ENCODE data around the gene CAPS.

The CAPS gene

DNA sequence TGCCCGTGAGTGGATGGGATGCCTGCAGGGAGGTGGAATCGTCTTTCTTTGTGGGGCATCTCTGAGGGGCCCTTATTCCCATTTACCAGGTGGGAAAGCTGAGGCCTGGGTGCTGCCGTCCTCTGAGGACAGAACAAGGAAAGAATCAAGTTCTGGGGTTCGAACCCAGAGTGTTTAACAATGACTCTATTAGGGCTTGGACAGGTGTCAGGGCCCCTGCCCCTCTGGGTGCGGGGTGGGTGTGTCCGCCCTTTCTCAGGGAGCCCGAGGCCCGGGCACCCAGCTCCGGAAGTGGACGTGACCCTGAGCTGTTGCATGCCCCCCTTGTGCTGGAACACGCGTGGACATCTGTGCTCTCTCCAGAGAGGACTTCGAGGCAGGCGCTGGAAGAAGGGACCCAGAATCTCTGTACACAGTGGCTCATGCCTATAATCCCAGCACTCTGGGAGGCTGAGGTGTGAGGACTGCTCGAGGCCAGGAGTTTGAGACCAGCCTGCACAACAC is 21.2 kb upstream of the CAPS start:
- DNase-seq: no peak

- no peak for DNase-seq
These were observed 20.7 kb upstream of the CAPS start for GRCh38 chr19:5893296-5893903.

DNA sequence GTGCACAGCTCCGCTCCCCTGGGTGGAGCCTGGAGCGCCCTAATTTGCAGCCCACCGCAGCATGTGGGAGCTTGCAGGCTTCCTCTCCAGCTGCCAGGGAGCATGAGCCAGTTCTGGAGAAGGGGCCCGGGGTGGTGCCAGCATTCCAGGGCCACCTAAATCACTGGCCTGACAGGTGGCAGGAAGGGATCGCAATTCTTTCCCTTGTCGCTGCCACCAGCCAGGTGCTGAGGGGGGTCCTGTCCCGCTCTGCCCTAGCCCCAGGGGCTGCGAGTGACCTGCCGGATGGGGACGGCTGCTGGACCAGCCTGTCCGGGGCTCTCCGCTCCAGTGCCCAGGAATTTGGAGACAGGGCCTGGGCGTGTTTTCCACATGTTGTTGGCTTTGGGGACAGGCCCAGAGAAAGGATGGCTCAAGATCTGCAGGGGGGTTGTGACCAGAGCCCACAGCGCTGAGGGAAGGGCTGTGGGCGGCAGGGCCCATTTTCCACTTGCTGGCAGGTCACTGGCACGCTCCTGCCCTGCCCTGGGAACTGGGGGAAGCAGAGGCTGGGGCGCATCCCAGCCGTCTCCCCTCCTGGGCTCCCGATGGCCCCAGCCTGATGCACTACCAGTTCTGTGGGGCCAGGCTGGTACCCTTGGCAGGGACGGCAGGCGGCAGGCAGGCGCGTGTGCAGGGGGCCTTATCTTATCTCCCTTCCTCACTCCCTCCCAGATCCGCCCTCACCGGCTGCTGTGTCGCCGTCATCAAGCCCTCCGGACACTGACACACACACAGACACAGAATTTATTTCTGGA is 19.9 kb upstream of the CAPS start:
- no peak for DNase-seq

DNA sequence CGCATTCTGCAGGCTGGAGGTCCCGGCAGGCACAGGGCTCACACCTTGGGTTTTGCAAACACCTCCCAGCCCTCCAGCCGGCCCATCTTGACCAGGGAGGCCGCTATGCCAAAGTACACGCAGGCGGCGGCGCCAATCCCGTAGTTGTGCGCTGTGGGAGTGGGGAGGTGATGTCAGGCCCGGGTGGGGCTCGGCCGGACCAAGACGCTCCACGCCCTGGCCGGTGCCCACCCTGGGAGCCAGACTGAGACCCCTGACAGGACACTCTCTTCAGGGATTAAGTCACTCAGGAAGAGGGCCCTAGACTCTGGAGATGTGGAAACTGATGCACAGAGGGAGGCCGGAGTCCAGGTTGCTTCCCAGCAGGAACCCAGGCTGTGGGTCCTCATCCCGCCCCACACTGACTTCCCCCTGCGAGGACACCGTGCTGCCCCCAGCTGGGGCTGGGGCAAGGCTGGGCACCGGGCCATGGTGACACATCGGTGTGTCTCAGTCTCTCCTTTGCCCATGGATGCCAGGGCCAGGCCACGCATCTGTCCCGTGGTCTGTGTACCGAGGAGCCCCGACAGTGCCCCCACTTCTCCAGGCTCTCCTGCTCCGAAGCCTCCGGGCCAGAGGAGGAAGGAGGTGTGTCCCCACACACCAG is 19.2 kb upstream of the CAPS start:
- no peak for DNase-seq

GRCh38 chr19:5895409-5895808 is 18.6 kb upstream of the CAPS start:
- DNase-seq: no peak

DNA sequence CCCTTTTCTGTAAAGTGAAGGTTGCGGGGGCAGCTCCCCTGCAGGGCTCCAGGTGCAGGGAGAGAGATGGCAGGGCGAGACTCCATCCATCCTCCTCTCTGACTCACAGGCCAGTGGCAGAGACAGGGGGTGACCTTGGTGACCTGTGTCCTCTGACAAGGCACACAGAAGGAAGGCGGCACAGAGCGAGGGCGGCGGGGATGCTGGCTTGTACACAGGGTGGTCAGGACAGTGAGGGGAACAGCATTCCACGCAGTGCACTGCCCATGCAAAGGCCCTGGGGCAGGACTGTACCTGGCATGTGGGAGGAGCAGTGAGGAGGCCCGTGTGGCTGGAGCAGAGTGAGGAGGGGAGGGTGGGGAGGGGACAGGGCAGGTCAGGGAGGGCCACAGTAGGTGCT is 18.2 kb upstream of the CAPS start:
- DNase-seq: no peak

DNA sequence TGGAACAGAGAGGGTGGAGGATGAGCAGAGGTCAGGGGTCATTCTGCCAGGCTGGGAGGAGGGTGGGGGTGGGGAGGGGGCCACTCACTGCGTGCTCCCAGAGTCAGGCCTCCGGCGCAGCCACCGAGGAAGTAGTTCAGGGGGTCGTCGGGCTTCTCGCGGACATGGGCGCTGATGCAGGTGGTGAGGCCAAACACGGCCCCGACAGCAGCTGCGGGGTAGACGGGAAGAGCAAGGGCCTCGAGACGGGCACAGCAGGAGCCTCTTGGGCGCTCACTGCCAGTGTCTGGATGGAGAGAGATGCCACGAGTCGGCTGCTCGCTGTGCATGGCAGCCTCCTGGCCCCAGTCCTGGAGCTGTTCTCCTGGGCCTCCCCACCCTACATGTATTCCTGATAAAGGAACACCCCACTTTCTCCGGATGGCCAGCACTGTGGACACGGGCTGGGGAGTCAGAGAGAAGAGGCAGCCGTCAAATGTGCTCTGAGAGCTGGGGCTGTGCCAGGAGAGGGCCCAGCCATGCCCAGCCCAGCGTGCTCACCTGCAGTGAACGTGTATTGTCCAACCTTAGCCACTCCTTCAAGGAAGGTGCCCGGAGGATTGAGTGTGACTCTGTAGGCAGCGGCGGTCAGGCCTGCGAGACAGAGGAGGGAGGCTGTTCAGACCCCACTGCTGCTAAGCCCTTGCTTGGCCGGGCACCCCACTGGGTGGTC is 17.5 kb upstream of the CAPS start:
- DNase-seq: no peak

DNA sequence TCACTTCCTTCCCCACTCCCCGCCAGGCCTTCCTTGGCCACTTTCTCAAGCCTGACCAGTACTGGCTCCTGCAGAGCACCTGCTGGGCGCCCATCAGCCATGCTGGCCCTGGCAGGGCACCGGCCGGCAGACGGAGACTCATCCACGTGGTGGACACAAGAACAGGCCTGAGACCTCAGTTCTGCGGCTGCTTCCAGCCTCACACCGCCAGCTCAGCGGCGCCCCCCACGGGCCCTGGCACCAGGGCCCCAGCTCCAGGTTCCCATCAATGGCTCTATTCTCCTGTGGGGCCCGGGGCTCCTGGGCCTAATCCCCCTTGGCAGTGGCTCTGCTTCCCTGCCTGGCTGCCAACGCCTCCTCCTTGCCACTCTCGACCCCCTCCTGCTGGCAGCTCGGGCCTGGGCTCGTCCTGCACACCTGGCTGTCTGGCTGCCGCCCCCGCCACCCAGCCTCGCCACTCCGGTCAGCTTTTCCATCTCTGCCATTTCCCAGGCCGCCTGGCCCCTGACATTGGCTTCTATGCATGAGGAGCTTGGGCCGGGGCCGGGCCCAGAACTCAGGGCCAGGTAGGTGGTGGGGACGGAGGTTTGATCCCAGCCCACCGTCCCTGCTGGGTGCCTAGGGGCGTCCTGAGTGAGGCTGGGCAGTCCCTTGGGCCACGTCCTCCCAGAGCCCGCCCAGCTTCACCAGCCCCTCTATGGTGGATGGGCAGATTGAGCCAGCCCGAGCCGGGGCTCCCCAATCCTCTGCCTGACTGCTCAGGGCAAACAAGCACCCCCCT is 16.7 kb upstream of the CAPS start:
- no peak for DNase-seq

- no peak for DNase-seq
These were observed 14.1 kb upstream of the CAPS start for GRCh38 chr19:5899728-5900526.

DNA sequence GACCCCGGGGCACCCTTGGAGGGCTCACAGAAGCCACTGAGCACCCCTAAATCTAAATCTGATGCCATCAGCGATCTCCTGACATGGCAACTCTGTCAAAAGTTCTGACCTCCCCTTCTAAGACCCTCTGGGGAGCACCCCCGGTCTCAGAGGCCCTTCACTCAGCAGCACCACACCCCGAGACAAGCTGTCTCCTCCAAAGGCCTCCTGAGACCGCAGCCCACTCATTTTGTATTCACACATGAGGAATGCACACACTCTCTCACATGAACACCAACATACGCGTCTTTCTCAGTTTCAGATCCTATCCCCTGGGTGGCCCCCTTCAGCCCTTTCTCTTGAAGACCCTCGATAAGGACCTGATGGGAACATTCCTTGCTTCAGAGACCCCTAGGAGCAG is 13.1 kb upstream of the CAPS start:
- DNase-seq: no peak

- peak; percentile 31 for DNase-seq
These were observed 10.9 kb upstream of the CAPS start for GRCh38 chr19:5903056-5903623.

GRCh38 chr19:5903624-5904351 is 10.3 kb upstream of the CAPS start, which contains the start of gene NDUFA11:
NDUFA11 (minus strand) TSS chr19:5903790; CDS start chr19:5903708, 82 bp downstream.
- peak; percentile 97 for DNase-seq

DNA sequence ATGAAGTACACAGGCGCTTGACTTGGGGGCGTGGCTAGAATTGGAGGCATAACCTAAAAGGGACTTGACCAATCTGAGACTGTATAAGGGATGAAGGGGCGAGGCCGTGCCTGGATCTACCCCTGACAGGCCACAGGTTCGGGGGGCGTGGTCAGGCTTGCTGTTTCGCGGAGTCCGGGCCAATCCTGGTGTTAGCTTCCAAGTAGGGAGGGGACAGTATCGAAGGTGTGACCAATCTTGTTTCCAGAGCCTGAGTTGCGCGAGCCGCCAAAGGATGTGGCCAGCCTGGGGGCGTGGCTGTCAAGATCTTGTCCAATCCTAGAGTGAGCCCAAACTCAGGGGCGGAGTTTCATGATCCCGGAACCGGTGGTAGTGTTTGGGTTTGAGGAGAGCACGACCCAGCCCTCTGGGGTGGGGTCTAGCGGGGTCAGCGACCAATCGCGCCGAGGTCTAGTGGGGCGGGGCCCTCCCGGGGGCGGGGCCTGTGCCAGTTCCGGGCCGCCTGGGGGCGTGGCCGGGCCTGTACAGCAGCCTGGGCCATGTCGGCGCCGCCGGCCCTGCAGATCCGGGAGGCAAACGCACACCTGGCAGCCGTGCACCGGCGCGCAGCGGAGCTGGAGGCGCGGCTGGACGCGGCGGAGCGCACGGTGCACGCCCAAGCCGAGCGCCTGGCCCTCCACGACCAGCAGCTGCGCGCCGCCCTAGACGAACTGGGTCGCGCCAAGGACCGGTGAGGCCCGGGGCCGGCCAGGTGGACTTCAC is 9.5 kb upstream of the CAPS start, which contains the start of gene VMAC:
Gene VMAC, plus strand, starts transcription at position 521 of the 762 bp plus-strand sequence. Its CDS starts 19 bp downstream, at position 540.
- peak; percentile 100 for DNase-seq

GRCh38 chr19:5905114-5905778 is 8.8 kb upstream of the CAPS start:
- no peak for DNase-seq

- peak; percentile 35 for DNase-seq
These were observed 6.8 kb upstream of the CAPS start for GRCh38 chr19:5907241-5907640.

GRCh38 chr19:5908773-5909442 is 5.1 kb upstream of the CAPS start:
- DNase-seq: no peak

GRCh38 chr19:5910638-5910907 is 3.5 kb upstream of the CAPS start:
- DNase-seq: no peak

- no peak for DNase-seq
These were observed 2.7 kb upstream of the CAPS start for GRCh38 chr19:5911366-5911765.

- no peak for DNase-seq
These were observed 312 bp downstream of the CAPS start for GRCh38 chr19:5914358-5914774.
